GM18858 (cell line): ENCODE data around the gene RP9.
"Not testable (repeated sequence)": the region's sequence is repeated elsewhere in the genome, so short reads cannot be mapped to it uniquely, and the experiment has no call there.

Source experiments
- ATAC-seq: cut with Tn5 transposase; IDR thresholded peaks from one replicate; pipeline ENCODE4 v1.9.1; 2021; ENCODE audit not compliant: unreplicated experiment

Gene RP9

DNA sequence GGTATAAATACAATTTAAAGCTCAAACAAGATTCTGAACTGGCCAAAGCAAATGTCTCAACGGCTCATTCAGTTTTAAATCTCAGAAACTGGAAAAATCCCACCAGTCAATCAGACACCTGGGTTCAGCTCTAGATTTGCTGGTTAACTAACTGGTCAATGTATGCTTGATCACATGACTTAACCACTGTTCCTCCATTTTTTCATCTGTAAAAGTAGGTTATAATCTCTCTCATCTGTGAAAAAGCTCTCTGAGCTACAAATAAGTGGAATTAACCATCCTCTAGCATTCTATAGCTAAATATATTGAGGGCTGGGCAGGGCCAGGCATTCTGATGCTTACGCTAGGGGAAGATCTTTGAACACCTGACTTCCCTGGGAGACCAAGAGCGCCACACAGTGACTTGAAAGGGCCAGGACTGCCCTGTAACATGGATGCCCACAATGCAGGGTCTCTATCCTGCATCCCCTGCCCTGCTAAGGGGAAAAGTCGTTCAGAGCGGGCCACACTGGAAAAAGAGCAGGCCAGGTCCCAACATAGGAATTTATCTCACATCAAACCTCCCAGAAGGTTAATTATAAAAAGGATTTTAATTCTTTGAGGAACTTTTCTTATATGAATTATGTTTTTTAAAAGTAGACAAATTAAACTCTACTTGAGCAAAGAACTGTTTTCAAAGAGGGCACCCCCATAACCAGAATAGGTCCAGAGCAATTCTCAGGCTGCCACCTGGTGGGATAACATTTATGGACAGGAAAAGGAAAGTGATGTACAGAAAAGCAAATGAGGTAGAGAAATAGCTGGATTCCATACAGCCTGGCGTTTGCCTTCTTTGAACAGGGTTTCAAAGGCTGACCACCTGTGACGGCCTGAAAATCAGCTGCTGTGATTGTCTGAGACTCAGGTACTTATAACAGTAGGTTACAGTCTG, 1.8 kb downstream of the RP9 start:
- ATAC-seq, result peak; percentile 25

- no peak for ATAC-seq
Observed at GRCh38 chr7:33101906-33102305, 7.3 kb downstream of the RP9 start.

DNA sequence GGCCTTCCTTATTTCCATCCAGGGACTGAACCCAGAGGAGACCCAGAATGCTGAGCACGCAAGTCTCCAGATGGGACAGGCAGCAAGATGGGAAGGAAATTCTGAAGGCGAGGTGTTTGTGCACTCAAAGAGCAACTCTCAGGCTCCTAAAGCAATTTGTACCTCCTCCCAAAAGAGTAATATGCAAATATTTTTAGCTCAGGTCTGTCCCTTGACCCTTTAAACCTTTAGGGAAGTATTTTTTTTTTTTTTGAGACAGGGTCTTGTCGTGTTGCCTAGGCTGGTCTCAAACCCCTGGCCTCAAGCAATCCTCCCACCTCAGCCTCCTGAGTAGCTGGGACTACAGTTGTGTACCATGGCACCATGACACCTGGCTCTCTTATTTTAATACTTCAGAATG, 8.4 kb downstream of the RP9 start:
- no peak for ATAC-seq

- ATAC-seq, result no peak
Observed at GRCh38 chr7:33099154-33099940, 9.9 kb downstream of the RP9 start.

DNA sequence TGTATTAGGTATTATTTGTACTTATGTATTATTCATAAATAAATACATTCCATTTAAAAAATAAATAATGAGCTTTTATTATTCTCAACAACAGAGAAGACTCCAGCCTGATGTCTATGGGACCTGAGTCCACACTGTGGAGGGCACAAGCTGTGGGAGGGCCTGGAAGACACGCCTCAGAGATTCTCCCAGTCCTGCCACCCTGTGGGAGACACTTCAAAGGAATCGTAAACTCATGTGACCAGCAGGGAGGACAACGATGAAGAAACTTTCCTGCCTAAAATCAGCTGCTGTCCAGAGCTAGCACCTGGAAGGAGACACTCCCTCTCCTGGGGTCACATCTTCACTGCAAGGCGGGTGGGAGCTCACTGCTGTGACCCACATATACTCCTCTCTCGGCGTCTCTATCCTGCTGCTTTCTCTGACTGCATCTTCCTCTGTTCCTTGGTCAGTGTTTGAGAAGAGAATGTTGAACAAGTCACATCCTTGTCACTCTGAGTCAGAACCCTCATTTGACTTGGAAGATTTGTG, 14.4 kb downstream of the RP9 start:
- not testable (repeated sequence) for ATAC-seq

DNA sequence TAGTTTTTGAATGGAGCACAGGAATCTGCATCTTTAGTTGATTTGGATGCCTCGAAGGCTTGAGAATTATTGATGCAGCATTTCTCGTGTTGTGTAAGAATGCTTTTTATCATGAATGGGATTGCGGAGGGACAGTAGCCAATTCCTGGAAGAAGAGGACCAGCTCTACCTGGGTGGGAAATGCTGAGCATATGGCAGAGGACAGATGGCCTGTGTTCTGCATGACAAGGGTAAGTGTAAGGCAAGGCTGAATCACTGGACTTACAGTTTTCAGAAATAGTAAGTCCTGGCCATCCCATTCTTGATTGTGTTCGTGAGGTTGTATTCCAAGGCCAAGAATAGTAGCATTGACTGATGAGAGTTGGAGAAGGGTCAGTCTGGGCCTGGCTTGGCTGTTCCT, 15.9 kb downstream of the RP9 start:
- ATAC-seq, result no peak

GRCh38 chr7:33091641-33092191, 17.5 kb downstream of the RP9 start:
- no peak for ATAC-seq

DNA sequence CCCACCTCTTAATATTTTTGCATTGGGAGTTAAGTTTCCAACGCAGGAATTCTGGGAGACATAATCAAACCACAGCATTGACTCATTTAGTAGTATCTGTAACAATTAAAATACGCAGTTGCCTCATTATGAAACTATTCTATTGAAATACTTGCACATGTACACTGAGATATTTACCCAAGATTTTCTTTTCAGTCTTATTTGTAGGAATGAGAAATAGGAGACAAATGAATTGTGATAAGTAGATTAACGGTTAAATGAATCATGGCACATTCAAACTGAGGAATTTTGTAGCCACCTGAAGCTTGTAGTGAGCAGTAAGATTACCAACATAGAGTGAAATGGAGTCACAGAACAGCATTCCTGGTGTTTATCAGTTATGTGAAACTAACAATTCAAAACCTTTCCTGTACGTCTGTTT, 18.1 kb downstream of the RP9 start:
- no peak for ATAC-seq

- no peak for ATAC-seq
Observed at GRCh38 chr7:33089142-33089541, 20.1 kb downstream of the RP9 start.

DNA sequence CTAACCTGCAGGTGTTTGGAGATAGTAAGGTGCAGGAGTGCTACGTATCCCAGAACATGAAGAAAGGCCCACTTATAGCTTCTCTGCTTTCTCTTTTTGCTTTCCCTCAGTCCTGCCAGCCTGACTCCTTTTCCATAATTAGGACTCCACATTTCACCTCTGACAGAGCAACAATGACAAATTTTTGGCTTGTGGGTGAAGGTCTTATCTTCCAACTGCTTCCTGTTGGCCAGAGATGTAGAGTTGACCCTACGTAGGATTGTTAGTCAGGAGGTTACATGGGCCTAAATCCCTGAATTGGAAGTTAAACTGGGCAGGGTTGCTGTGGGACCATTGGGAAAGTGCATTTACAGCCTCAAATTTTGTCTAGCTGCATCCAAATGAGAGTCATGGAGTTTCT, 21.3 kb downstream of the RP9 start:
- no peak for ATAC-seq

- no peak for ATAC-seq
Observed at GRCh38 chr7:33087356-33087755, 21.8 kb downstream of the RP9 start.

DNA sequence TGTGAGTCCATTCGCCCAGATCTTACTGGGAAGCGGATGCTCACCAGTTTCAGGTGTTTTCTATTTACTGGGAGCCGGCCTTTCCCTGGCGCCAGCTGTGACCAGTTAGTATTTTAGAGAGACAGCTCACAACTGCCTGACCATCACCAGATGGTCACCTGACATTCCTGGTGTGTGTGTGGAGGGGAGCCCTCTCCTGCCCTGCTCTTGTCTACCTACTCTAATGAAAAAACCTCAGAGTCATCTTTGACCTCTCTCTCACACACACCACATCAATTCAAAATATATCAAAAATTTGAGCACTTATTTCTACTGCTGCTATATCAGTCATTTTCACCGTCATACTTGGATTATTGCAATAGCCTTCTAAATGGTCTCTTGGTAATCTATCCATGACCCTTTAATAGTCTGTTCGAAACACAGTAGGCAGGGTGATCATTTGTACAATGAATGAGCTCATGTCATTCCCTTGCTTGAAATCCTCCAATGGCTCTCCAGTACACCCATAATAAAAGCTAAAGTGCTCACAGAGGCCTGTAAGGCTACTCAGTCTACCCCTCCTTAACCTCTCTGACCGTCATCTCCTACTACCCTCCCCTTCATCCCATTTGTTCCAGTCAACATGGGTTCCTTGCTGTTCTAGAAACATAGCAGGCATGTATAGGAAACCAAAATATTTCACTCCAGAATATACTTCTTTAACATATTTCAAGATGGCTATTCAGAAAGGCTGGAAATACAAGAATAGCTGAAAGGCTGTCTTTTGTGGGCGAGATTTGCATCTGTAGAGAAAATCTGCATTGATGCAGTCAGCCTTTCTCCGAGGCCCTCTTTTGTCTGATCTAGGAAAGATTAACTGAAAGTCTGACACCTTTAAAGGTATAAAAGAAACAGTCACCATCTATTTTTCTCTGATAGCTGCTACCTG, 29.2 kb downstream of the RP9 start:
- no peak for ATAC-seq

DNA sequence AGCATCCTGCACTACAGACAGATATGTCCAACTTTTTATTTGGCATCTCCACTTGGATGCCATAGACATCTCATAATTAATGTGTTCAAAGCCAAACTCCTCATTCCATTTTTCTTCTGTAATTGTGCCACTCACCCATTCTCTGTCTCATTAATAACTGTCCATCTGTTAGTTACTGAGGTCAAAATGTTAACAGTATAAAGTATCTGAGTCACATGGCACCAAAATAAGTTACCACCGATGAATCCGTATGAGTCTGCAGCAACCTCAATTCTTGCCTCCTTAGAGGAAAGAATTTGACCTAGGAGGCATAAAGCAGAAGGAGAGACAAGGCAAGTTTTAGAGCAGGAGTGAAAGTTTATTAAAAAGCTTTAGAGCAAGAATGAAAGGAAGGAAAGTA, 30.1 kb downstream of the RP9 start:
- no peak for ATAC-seq

DNA sequence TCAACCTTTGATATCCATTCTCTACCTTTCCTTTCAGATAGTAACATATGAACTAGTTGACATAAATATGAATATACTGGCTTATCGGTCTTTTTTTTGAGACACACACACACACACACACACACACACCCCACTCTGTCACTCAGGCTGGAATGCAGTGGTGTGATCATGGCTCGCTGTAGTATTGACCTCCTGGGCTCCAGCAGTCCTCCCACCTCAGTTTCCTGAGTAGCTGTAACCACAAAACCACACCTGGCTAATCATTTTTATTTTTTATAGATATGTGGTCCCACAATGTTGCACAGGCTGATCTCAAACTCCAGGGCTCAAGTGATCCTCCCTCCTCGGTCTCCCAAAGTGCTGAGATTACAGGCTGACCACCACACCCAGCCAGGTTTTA, 32.5 kb downstream of the RP9 start:
- no peak for ATAC-seq

DNA sequence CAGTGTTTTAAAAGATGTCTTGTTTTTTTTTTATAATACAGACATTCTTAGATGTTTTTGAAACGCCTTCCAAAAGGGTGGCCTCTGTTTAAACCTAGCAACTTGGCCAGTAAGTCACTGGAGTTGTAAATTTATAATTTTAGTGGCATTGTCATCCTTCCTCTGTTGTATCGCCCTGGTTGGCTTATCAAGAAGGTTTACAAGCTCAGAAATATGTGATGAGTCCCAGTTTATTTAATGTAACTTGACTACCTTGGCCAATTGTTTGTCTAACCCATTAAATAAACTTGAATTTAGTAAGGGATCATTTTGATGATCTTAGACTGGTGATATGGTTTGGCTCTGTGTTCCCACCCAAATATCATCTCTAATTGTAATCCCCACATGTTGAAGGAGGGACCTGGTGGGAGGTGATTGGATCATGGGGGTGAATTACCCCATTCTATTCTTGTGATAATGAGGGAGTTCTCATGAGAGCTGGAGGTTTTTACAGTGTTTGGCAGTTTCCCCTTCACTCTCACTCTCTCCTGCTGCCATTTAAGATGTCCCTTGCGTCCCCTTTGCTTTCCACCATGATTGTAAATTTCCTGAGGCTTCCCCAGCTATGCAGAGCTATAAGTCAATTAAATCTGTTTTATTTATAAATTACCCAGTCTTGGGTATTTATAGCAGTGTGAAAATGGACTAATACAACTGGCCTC, 33.2 kb downstream of the RP9 start:
- ATAC-seq, result no peak

- no peak for ATAC-seq
Observed at GRCh38 chr7:33073243-33073642, 36.0 kb downstream of the RP9 start.

GRCh38 chr7:33072471-33072870, 36.7 kb downstream of the RP9 start:
- ATAC-seq, result no peak

- ATAC-seq, result no peak
Observed at GRCh38 chr7:33070831-33071230, 38.4 kb downstream of the RP9 start.

- no peak for ATAC-seq
Observed at GRCh38 chr7:33070277-33070676, 38.9 kb downstream of the RP9 start.

- no peak for ATAC-seq
Observed at GRCh38 chr7:33067921-33068320, 41.3 kb downstream of the RP9 start.
